ENCODE results near the gene TUBD1. TPM values are rescaled to one million over a fixed set of nuclear protein-coding genes. Genes with fewer than 3 reads are reported as not detected.
"Not testable (repeated sequence)": the region's sequence is repeated elsewhere in the genome, so short reads cannot be mapped to it uniquely, and the experiment has no call there.

The TUBD1 gene
- polyA plus RNA-seq, 3 donors from 2014 or later = 8.8 to 12.7 (median 10.1) TPM

- Mint-ChIP-seq H3K9me3 (no peaks in the 10 kb centered on the region), H3K4me1 (peaks cover 45 to 70% of the 10 kb centered on the region in 2 donors), H3K27me3 (ENCODE audit: low read depth in 3 of 3) (peaks cover 3 to 12% (median 12%) of the 10 kb centered on the region in 3 donors), H3K4me3 (peak overlapping the region; percentile 96 to 100 (median 99)), H3K36me3 (no peaks in the 10 kb centered on the region), H3K27ac (peak overlapping the region; percentile 98 to 99 (median 99))
- peak in 1 of 3 donors; percentile 1 for DNase-seq
Measured at GRCh38 chr17:59893676-59894100, 945 bp upstream of the TUBD1 start.

GRCh38 chr17:59892251-59892923, 356 bp downstream of the TUBD1 start:
- Mint-ChIP-seq H3K4me1 (peaks cover 45 to 70% of the 10 kb centered on the region in 2 donors), H3K27ac (peak overlapping the region; percentile 98 to 99 (median 99)), H3K36me3 (peaks cover 5 to 6% (median 6%) of the 10 kb centered on the region in 3 donors), H3K27me3 (ENCODE audit: low read depth in 3 of 3) (peaks cover 3 to 14% (median 12%) of the 10 kb centered on the region in 3 donors), H3K4me3 (peak overlapping the region; percentile 96 to 100 (median 99)), H3K9me3 (no peaks in the 10 kb centered on the region)
- no peak for DNase-seq

GRCh38 chr17:59890720-59891119, 2.0 kb downstream of the TUBD1 start:
- peak overlapping the region in 5 of 6 donors; percentile 1 to 73 (median 49) for H3K27ac Mint-ChIP-seq
- peaks cover 43 to 57% of the 10 kb centered on the region in 2 donors for H3K4me1 Mint-ChIP-seq
- H3K9me3 Mint-ChIP-seq = no peaks in the 10 kb centered on the region
- H3K27me3 Mint-ChIP-seq (ENCODE audit: low read depth in 3 of 3) = peaks cover 3 to 14% (median 12%) of the 10 kb centered on the region in 3 donors
- peak overlapping the region; percentile 7 to 67 (median 42) for H3K4me3 Mint-ChIP-seq
- DNase-seq = no peak
- H3K36me3 Mint-ChIP-seq = peaks cover 6 to 11% (median 8%) of the 10 kb centered on the region in 3 donors

GRCh38 chr17:59888145-59888750, 4.5 kb downstream of the TUBD1 start:
- no peak overlapping the region for H3K4me3 Mint-ChIP-seq
- H3K9me3 Mint-ChIP-seq = no peaks in the 10 kb centered on the region
- H3K27me3 Mint-ChIP-seq (ENCODE audit: low read depth in 3 of 3) = peaks cover 4 to 13% (median 10%) of the 10 kb centered on the region in 3 donors
- peaks cover 6 to 16% (median 12%) of the 10 kb centered on the region in 3 donors for H3K36me3 Mint-ChIP-seq
- DNase-seq = no peak
- peak overlapping the region in 5 of 6 donors; percentile 6 to 47 (median 29) for H3K27ac Mint-ChIP-seq
- peaks cover 26 to 40% of the 10 kb centered on the region in 2 donors for H3K4me1 Mint-ChIP-seq

DNA sequence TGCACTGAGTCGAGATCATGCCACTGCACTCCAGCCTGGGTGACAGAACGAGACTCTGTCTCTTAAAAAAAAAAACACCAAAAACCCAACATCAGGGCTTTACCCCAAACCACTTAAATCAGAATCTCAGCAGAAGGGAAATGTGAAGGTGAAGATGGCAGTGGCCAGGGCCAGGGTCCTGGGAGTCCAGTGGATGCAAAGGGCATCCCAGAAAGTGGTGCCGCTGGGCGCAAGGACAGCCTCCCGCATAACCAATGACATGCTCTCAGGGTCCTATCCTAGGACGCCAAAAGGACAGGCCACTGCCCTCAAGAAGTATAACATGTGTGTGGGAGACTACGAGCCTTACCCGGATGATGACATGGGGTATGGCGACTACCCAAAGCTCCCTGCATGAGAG, 7.9 kb downstream of the TUBD1 start:
- H3K36me3 Mint-ChIP-seq = peaks cover 11 to 21% (median 16%) of the 10 kb centered on the region in 3 donors
- no peaks in the 10 kb centered on the region for H3K9me3 Mint-ChIP-seq
- H3K27ac Mint-ChIP-seq = no peak overlapping the region
- peaks cover 6 to 14% of the 10 kb centered on the region in 2 donors for H3K4me1 Mint-ChIP-seq
- peaks cover 0 to 2% (median 1%) of the 10 kb centered on the region in 3 donors for H3K27me3 Mint-ChIP-seq (ENCODE audit: low read depth in 3 of 3)
- DNase-seq = no peak
- H3K4me3 Mint-ChIP-seq = no peak overlapping the region

DNA sequence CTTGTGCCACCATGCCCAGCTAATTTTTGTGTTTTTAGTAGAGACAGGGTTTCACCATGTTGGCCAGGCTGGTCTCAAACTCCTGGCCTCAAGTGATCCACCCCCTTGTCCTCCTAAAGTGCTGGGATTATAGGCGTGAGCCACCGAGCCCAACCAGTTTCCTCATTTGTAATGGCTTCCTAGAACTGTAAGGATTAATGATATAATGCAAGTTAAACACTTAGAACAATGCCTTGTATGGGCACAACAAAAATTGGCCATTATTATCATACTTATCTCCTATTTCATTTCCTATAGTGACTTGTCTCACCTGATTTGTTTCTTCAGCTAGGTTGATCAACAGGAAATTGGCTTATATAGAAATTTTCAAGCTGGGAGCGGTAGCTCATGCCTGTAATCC, 14.1 kb downstream of the TUBD1 start:
- Mint-ChIP-seq H3K27me3 (ENCODE audit: low read depth in 3 of 3) (no peaks in the 10 kb centered on the region), H3K4me1 (no peaks in the 10 kb centered on the region), H3K36me3 (peaks cover 13 to 21% (median 16%) of the 10 kb centered on the region in 3 donors), H3K27ac (no peak overlapping the region), H3K9me3 (no peaks in the 10 kb centered on the region), H3K4me3 (no peak overlapping the region)
- no peak for DNase-seq

DNA sequence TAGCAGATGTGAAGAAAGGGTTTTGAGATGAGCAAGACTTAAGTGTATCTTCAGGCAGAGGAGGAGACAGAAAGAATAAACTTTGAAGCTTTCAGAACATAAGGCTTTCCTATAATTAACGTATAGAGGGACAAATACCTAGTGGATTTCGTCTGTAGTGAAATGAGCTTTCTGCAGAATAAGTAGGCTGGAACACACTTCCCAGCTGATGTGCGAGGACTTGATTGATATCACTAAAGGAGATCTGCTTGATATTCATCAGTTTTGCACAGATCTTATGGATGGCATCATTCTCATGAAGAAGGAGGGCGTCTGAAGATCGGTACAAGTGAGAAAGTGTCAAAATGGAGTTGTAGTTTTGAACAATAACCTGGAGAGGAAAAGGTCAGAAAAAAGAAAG, 14.8 kb downstream of the TUBD1 start:
- H3K4me3 Mint-ChIP-seq = no peak overlapping the region

GRCh38 chr17:59876107-59876506, 16.6 kb downstream of the TUBD1 start:
- no peak overlapping the region for H3K27ac Mint-ChIP-seq
- H3K36me3 Mint-ChIP-seq = peaks cover 13 to 26% (median 21%) of the 10 kb centered on the region in 3 donors
- H3K27me3 Mint-ChIP-seq (ENCODE audit: low read depth in 3 of 3) = no peaks in the 10 kb centered on the region
- DNase-seq = no peak
- no peaks in the 10 kb centered on the region for H3K9me3 Mint-ChIP-seq
- H3K4me3 Mint-ChIP-seq = no peak overlapping the region
- H3K4me1 Mint-ChIP-seq = no peaks in the 10 kb centered on the region

More for the DNA sequence above, 14.8 kb downstream of the TUBD1 start:
- Mint-ChIP-seq H3K27me3 (ENCODE audit: low read depth in 3 of 3) (no peaks in the 10 kb centered on the region), H3K9me3 (no peaks in the 10 kb centered on the region), H3K36me3 (peaks cover 13 to 21% (median 16%) of the 10 kb centered on the region in 3 donors), H3K4me1 (no peaks in the 10 kb centered on the region), H3K27ac (no peak overlapping the region)
- no peak for DNase-seq

DNA sequence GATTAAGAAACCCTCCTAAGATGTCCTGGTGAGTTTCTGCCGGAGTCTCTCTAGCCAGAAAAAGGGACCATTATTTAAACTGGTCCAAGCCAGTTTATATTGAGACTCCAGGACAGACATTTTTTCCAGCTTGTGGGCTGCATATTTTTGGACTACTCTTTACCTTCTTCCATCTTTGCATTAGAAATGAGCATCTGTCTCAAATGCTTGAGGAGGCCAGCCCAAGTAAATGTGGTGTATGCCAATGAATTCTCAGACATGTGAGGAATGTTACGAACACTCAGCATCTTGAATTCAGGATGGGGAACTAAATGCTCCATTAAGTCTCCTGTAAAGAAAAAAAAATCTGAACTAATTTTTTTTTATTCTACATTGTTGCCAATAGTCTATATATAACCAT, 18.4 kb downstream of the TUBD1 start:
- DNase-seq = no peak
- no peak overlapping the region for H3K4me3 Mint-ChIP-seq
- H3K9me3 Mint-ChIP-seq = no peaks in the 10 kb centered on the region
- no peaks in the 10 kb centered on the region for H3K27me3 Mint-ChIP-seq (ENCODE audit: low read depth in 3 of 3)
- peaks cover 9 to 21% (median 20%) of the 10 kb centered on the region in 3 donors for H3K36me3 Mint-ChIP-seq
- no peaks in the 10 kb centered on the region for H3K4me1 Mint-ChIP-seq
- no peak overlapping the region for H3K27ac Mint-ChIP-seq

- DNase-seq; H3K9me3 Mint-ChIP-seq; H3K27me3 Mint-ChIP-seq (ENCODE audit: low read depth in 3 of 3); H3K27ac Mint-ChIP-seq; H3K4me1 Mint-ChIP-seq; H3K4me3 Mint-ChIP-seq: not testable (repeated sequence)
- peaks cover 9 to 21% (median 20%) of the 10 kb centered on the region in 3 donors for H3K36me3 Mint-ChIP-seq
Measured at GRCh38 chr17:59873414-59873813, 19.3 kb downstream of the TUBD1 start.

- peak overlapping the region in 3 of 6 donors; percentile 8 to 52 (median 50) for H3K27ac Mint-ChIP-seq
- no peaks in the 10 kb centered on the region for H3K9me3 Mint-ChIP-seq
- no peak for DNase-seq
- peaks cover 0 to 2% (median 0%) of the 10 kb centered on the region in 3 donors for H3K27me3 Mint-ChIP-seq (ENCODE audit: low read depth in 3 of 3)
- H3K4me1 Mint-ChIP-seq = no peaks in the 10 kb centered on the region
- H3K4me3 Mint-ChIP-seq = no peak overlapping the region
- H3K36me3 Mint-ChIP-seq = peaks cover 8 to 19% (median 14%) of the 10 kb centered on the region in 3 donors
Measured at GRCh38 chr17:59872351-59872750, 20.4 kb downstream of the TUBD1 start.

DNA sequence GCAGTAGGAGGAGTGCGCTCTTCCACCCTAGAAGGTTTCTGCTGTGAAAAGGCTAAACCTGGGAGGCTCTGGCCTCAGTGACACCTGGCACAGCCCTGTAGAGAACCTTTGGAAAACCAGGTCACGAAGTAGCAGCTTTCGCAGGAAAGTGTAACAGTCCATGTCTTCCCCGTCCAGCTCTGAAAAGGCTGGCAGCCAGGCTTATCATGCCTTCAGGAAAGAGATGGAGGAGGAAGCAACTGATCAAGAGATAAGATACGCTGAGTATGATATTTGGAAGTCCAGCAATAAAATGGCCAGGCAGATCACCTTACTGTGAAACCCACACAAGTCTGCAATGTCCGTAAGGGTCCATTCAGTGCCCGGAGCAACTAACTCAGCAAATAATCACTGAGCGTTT, 22.3 kb downstream of the TUBD1 start:
- Mint-ChIP-seq H3K9me3 (no peaks in the 10 kb centered on the region), H3K27ac (peak overlapping the region in 2 of 6 donors; percentile 17 to 56), H3K4me1 (no peaks in the 10 kb centered on the region), H3K27me3 (ENCODE audit: low read depth in 3 of 3) (peaks cover 0 to 2% (median 0%) of the 10 kb centered on the region in 3 donors), H3K36me3 (peaks cover 9 to 16% (median 11%) of the 10 kb centered on the region in 3 donors), H3K4me3 (no peak overlapping the region)
- no peak for DNase-seq

DNA sequence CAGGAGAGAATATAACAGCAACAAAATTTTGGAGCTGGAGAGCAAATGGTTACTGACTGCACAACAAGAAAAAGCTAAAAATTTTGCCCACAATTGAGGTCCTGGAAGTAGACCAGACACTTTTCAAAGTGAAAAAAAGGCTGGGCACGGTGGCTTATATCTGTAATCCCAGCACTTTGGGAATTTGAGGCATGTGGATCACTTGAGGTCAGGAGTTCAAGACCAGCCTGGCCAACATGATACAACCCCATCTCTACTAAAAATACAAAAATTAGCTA, 22.9 kb downstream of the TUBD1 start:
- DNase-seq = no peak
- H3K27ac Mint-ChIP-seq = no peak overlapping the region
- no peak overlapping the region for H3K4me3 Mint-ChIP-seq
- no peaks in the 10 kb centered on the region for H3K4me1 Mint-ChIP-seq
- peaks cover 0 to 2% (median 0%) of the 10 kb centered on the region in 3 donors for H3K27me3 Mint-ChIP-seq (ENCODE audit: low read depth in 3 of 3)
- H3K9me3 Mint-ChIP-seq = no peaks in the 10 kb centered on the region
- peaks cover 11 to 16% (median 12%) of the 10 kb centered on the region in 3 donors for H3K36me3 Mint-ChIP-seq

DNA sequence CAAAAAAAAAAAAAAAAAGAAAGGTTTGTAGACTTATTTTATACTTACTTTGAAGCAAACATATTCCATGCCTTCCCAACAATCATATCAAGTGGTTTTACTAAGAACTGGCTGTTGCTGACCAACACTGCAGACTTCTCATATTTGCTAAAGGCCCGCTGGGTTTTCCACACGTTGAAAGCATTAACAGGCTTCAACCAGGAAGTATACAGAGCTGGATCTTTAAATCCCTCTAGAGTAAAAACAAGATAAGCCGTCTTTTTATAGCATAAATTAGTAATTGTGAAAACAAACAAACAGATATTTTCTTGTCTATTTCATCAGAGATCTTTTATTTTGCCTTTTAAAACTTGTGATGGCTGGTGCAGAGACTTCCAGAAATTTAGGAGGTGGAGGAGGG, 29.1 kb downstream of the TUBD1 start:
- H3K27ac Mint-ChIP-seq = no peak overlapping the region
- H3K4me3 Mint-ChIP-seq = no peak overlapping the region
- peaks cover 0 to 2% (median 0%) of the 10 kb centered on the region in 3 donors for H3K27me3 Mint-ChIP-seq (ENCODE audit: low read depth in 3 of 3)
- DNase-seq = no peak
- H3K9me3 Mint-ChIP-seq = no peaks in the 10 kb centered on the region
- peaks cover 7 to 15% (median 11%) of the 10 kb centered on the region in 3 donors for H3K36me3 Mint-ChIP-seq
- H3K4me1 Mint-ChIP-seq = peaks cover 0 to 6% of the 10 kb centered on the region in 2 donors
